ENCODE data around the gene CD209. TPM values are rescaled to one million over a fixed set of nuclear protein-coding genes. Genes with fewer than 3 reads are reported as not detected.

CD209 gene
- total RNA-seq, 6 donors from 2014 or later, result 0.55 to 14.8 (median 1.7) TPM

- WGBS, 2 donors, result 70 to 73% methylated on average over 7 to 9 of the region's 9 CpGs
- no peak within 1 kb of the TSS for H3K27ac ChIP-seq
- no peak within 1 kb of the TSS for H3K4me3 ChIP-seq
- ATAC-seq (ENCODE audit: low FRiP score in 2 of 2) (no peak), DNase-seq (peak in 1 of 2 donors; percentile 37)
- TF ChIP-seq EP300 (IDR thresholded peaks at IDR 0.05) (no peak), CTCF (IDR thresholded peaks at IDR 0.05) (no peak), POLR2A (IDR thresholded peaks at IDR 0.05) (no peak)
- H3K36me3 ChIP-seq, result no peaks in the 10 kb centered on the region
- H3K27me3 ChIP-seq, result peaks cover 0 to 29% (median 12%) of the 10 kb centered on the region in 4 donors
- H3K4me1 ChIP-seq, result peaks cover 4 to 25% (median 21%) of the 10 kb centered on the region in 4 donors
- no peaks in the 10 kb centered on the region for H3K9me3 ChIP-seq
These were observed 15.3 kb downstream of the CD209 start, which contains the start of gene CLEC4G for GRCh38 chr19:7732045-7732444. Gene CLEC4G, minus strand, starts transcription at chr19:7732110. Its CDS starts 8 bp downstream, at chr19:7732102.

GRCh38 chr19:7731615-7732014 is 15.7 kb downstream of the CD209 start:
- no peak for DNase-seq
- H3K9me3 ChIP-seq, result no peaks in the 10 kb centered on the region
- H3K36me3 ChIP-seq, result no peaks in the 10 kb centered on the region
- TF ChIP-seq EP300 (IDR thresholded peaks at IDR 0.05) (no peak), POLR2A (IDR thresholded peaks at IDR 0.05) (no peak), POLR2AphosphoS5 (IDR thresholded peaks at IDR 0.05) (no peak), CTCF (IDR thresholded peaks at IDR 0.05) (no peak)
- peaks cover 0 to 29% (median 12%) of the 10 kb centered on the region in 4 donors for H3K27me3 ChIP-seq
- H3K27ac ChIP-seq, result no peak overlapping the region
- peaks cover 4 to 25% (median 21%) of the 10 kb centered on the region in 4 donors for H3K4me1 ChIP-seq
- ATAC-seq (ENCODE audit: low FRiP score in 2 of 2), result no peak
- WGBS, 2 donors, result 86 to 90% methylated on average over 2 to 5 of the region's 5 CpGs
- no peak overlapping the region for H3K4me3 ChIP-seq

- Histone ChIP-seq H3K4me3 (no peak overlapping the region), H3K4me1 (peaks cover 4 to 25% (median 21%) of the 10 kb centered on the region in 4 donors), H3K27me3 (peaks cover 0 to 29% (median 12%) of the 10 kb centered on the region in 4 donors), H3K9me3 (no peaks in the 10 kb centered on the region), H3K36me3 (no peaks in the 10 kb centered on the region), H3K27ac (no peak overlapping the region)
- ATAC-seq (ENCODE audit: low FRiP score in 2 of 2) (no peak), DNase-seq (peak in 1 of 2 donors; percentile 83)
- no peak for TF ChIP-seq EP300 (IDR thresholded peaks at IDR 0.05)
- no peak for TF ChIP-seq CTCF (IDR thresholded peaks at IDR 0.05)
- TF ChIP-seq POLR2A (IDR thresholded peaks at IDR 0.05), result no peak
- WGBS, 2 donors, result 67 to 69% methylated on average over 14 to 30 of the region's 39 CpGs
These were observed 16.1 kb downstream of the CD209 start for GRCh38 chr19:7731218-7731595.

GRCh38 chr19:7730286-7731217 is 16.8 kb downstream of the CD209 start:
- Histone ChIP-seq H3K4me3 (no peak overlapping the region), H3K36me3 (no peaks in the 10 kb centered on the region), H3K27ac (no peak overlapping the region), H3K4me1 (peaks cover 4 to 25% (median 21%) of the 10 kb centered on the region in 4 donors), H3K27me3 (peaks cover 0 to 29% (median 12%) of the 10 kb centered on the region in 4 donors), H3K9me3 (no peaks in the 10 kb centered on the region)
- ATAC-seq (ENCODE audit: low FRiP score in 2 of 2) (no peak), DNase-seq (peak in 1 of 2 donors; percentile 73)
- 14% methylated on average over 11 of the region's 78 CpGs; no CpG with 5 or more reads in 1 of the 2 donors for WGBS, 2 donors
- TF ChIP-seq CTCF (IDR thresholded peaks at IDR 0.05) (no peak), POLR2A (IDR thresholded peaks at IDR 0.05) (no peak), POLR2AphosphoS5 (IDR thresholded peaks at IDR 0.05) (no peak), EP300 (IDR thresholded peaks at IDR 0.05) (no peak)

All from upper lobe of left lung (tissue), 6 donors.